Heart left ventricle (tissue), 16 donors: ENCODE data around the gene FBXO15. TPM values are rescaled to one million over a fixed set of nuclear protein-coding genes. Genes with fewer than 3 reads are reported as not detected.

Source experiments
- ATAC-seq, 4 donors: fragments of 200-7000 bp; cut with Tn5 transposase; one replicate each; pipeline ENCODE4 v1.9.1; 2020 to 2022; ENCODE audit warnings: moderate library complexity in 4 of 4, mild to moderate bottlenecking in 3 of 4, moderate number of reproducible peaks in 1 of 4
- DNase-seq, 5 donors: peaks; one replicate each; pipeline ENCODE4 v3.0.0-alpha.2; 2020
- H3K27ac ChIP-seq, 12 donors: fragments of 200-600 bp; sonication (generic) in 4 of 12; one replicate each; pipeline versions ENCODE4 v1.5.0 to v1.8.0; 2016 to 2022; ENCODE audit warnings: mild to moderate bottlenecking in 2 of 12
- H3K27me3 ChIP-seq, 9 donors: fragments of 200-600 bp; sonication (generic) in 2 of 9; one replicate each; pipeline versions ENCODE4 v1.5.1 to v1.8.0; 2016 to 2022; ENCODE audit warnings: mild to moderate bottlenecking in 3 of 9
- H3K36me3 ChIP-seq, 9 donors: fragments of 200-600 bp; sonication (generic) in 2 of 9; one replicate each; pipeline versions ENCODE4 v1.5.0 to v1.8.0; 2018 to 2022; ENCODE audit warnings: mild to moderate bottlenecking in 2 of 9
- H3K4me1 ChIP-seq, 12 donors: fragments of 200-600 bp; sonication (generic) in 4 of 12; one replicate each; pipeline versions ENCODE4 v1.5.0 to v1.8.0; 2016 to 2022; ENCODE audit warnings: mild to moderate bottlenecking in 3 of 12
- H3K4me3 ChIP-seq, 12 donors: fragments of 200-600 bp; sonication (generic) in 4 of 12; one replicate each; pipeline versions ENCODE4 v1.5.0 to v1.8.0; 2017 to 2022; ENCODE audit warnings: mild to moderate bottlenecking in 9 of 12, moderate library complexity in 4 of 12
- H3K9me3 ChIP-seq, 12 donors: fragments of 200-600 bp; sonication (generic) in 4 of 12; one replicate each; pipeline versions ENCODE4 v1.5.0 to v1.8.0; 2016 to 2022; ENCODE audit warnings: mild to moderate bottlenecking in 1 of 12
- POLR2A ChIP-seq, 2 donors: fragments of 450-650 bp; IDR thresholded peaks; one replicate each; pipeline ENCODE4 v1.6.1; 2017; ENCODE audit warnings: antibody characterized with exemption in 2 of 2, mild to moderate bottlenecking in 2 of 2, moderate library complexity in 2 of 2
- WGBS, 4 donors: extraction: QIAGEN DNeasy Blood & Tissue Kit in 2 of 4; methylation state at CpG; one replicate each; pipeline versions ENCODE4 v1.1.5 to v1.1.7; 2013 to 2018; 5-methylcytosine and 5-hydroxymethylcytosine counted together
- intact Hi-C, 10 donors: fragments of 100-400 bp; cut with DNase I; formaldehyde crosslinking; loops; one replicate each; pipeline versions ENCODE4 v1.11.1 to v1.14.2; 2022
- long read RNA-seq, 3 donors: library from polyadenylated mRNA; unstranded; transcript quantifications; one replicate each; pipeline ENCODE4 v2.0.0, GENCODE V29; 2020 to 2021
- polyA plus RNA-seq, 2 donors: library from polyadenylated mRNA; stranded (reverse); fragments of 200-250 nt; gene quantifications; one replicate each; pipeline ENCODE4 v1.2.3, GENCODE V29; 2013
- total RNA-seq, 9 donors: library from RNA; depleted of rRNA in 2 of 9; stranded (reverse); fragments of >200 nt in 2 of 9; fragmentation: NEBNext Ultra II Directional in 3 of 9; extraction: Animal tissue kit (Norgen Biotek cat#: 25700) in 3 of 9; gene quantifications; one replicate each; pipeline versions ENCODE4 v1.1.0 to v1.2.4, GENCODE V29; 2016 to 2023
- TF ChIP-seq, protein P1 (sequence below), 12 donors: fragments of 200-600 bp; sonication (generic) in 4 of 12; IDR thresholded peaks; one replicate each; pipeline versions ENCODE4 v1.5.0 to v1.8.0; 2018 to 2022; ENCODE audit warnings: antibody characterized with exemption in 12 of 12, mild to moderate bottlenecking in 5 of 12
- donor health status: ischemic (EF 13 %, LVEDD 7.1; RV severe dilation, severe dysfunction).
- donor health status: healthy with polysubstance abuse.
- donor health status: DM: no; HTN: yes; CAD: no.
- donor health status: DM: no; HTN: no; CAD: no.
- donor health status: ischemic (EF 25% LVEDD 6.9; RV normal size, moderate dysfunction).
- donor health status: ischemic (EF 25% LVEDD 5.7; RV mildly dilated, moderate dysfunction).
- donor health status: healthy.
- donor health status: DM: yes; HTN: yes; CAD: no.
- donor health status: ischemic (EF 35%, LVEDD 5.7; RV mildly dilated, moderate dysfunction).
- donor health status: nonischemic (EF 11% LVEDD 7.7; RV severe dilation, severe dysfunction).
- donor health status: DM: yes; HTN: yes; CAD: no.
- donor health status: PGD.
- donor health status: ischemic (EF 29% LVEDD 5.4; RV normal size, mild dysfunction).
- donor health status: nonischemic (EF 23%, LVEDD 6.1; RV moderate dilation, normal function).

The FBXO15 gene, protein sequence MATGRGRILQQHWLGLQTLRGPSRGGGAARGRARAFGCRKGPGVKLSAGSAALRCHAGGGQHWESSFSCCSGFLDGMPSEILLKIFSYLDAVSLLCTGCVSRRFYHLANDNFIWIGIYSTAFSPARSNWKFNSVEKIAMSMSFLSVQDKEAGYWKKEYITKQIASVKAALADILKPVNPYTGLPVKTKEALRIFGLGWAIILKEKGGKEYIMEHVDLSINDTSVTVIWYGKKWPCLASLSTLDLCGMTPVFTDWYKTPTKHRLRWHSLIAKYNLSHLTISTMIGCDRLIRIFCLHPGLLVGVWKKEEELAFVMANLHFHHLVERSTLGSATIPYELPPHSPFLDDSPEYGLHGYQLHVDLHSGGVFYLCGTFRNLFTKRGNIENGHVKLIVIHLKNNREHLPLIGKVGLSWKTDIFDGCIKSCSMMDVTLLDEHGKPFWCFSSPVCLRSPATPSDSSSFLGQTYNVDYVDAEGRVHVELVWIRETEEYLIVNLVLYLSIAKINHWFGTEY
- total RNA-seq (under 1 TPM in 6 of 9 donors, not detected in 3; 0.15 to 0.84 (median 0.47) TPM), polyA plus RNA-seq (under 1 TPM; 0.10 to 0.38 TPM)
- long read RNA-seq, donor 1, partial matches to known transcripts = 0 of 2 reads
- long read RNA-seq, donor 1, other reads (novel, unspliced or antisense) = 1 of 2 reads
- long read RNA-seq, donor 2 = 0 reads
- long read RNA-seq, donor 3 = 0 reads

DNA sequence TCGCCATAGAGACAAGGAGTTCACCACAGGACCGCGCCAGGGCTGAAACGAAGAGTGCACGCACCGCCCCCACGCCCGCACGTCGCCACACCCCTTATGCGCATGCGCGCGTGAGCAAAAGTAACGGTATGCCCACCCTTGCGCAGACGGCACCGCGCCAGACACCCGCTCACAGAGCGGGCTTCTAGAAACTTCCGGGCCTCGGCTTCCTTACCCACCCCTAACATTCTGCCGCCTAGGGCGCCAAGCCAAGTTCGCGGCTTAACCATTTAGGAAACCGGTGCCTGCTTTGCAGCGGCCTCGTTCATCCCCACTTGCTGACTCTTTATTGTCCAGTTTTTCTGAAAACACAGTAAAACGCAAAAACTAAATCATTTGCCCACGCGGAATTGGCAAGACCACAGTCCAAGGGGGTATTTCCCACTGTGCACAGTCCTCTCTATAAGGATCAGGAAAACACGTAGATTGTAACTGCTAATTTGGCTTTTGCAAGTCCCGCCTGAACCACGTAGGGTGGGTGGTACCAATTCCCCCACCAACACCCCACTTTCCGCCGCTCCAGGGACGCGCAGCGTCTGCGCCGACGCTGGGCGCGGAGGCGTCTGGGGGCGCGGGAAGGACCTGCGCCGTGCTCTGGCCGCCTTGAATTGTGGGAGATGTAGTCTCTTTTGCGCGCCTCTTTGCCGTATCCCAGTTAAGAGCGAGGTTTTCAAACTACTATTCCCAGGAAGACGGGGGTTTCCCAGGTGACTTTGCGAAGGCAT, at the start of gene FBXO15, which contains the start of gene TIMM21:
TSS of gene FBXO15 (minus strand) at position 56 of the 764 bp plus-strand sequence. CDS start at position 7, 49 bp downstream.
TSS of gene TIMM21 (plus strand) at position 745 of the 764 bp plus-strand sequence. CDS start 286 bp downstream, outside the sequence.
- Histone ChIP-seq H3K9me3 (no peaks in the 10 kb centered on the region), H3K27me3 (no peaks in the 10 kb centered on the region), H3K4me3 (peak within 1 kb of the TSS; percentile 69 to 92 (median 82)), H3K27ac (peak within 1 kb of the TSS; percentile 68 to 99 (median 95)), H3K36me3 (peaks cover 0 to 12% (median 0%) of the 10 kb centered on the region in 9 donors), H3K4me1 (peaks cover 0 to 48% (median 29%) of the 10 kb centered on the region in 12 donors)
- DNase-seq (peak; percentile 96 to 98 (median 98)), ATAC-seq (peak; percentile 96 to 97 (median 97))
- WGBS, 4 donors = 0 to 1% (median 1%) methylated on average over 42 to 58 of the region's 58 CpGs
- TF ChIP-seq, protein P1, sequence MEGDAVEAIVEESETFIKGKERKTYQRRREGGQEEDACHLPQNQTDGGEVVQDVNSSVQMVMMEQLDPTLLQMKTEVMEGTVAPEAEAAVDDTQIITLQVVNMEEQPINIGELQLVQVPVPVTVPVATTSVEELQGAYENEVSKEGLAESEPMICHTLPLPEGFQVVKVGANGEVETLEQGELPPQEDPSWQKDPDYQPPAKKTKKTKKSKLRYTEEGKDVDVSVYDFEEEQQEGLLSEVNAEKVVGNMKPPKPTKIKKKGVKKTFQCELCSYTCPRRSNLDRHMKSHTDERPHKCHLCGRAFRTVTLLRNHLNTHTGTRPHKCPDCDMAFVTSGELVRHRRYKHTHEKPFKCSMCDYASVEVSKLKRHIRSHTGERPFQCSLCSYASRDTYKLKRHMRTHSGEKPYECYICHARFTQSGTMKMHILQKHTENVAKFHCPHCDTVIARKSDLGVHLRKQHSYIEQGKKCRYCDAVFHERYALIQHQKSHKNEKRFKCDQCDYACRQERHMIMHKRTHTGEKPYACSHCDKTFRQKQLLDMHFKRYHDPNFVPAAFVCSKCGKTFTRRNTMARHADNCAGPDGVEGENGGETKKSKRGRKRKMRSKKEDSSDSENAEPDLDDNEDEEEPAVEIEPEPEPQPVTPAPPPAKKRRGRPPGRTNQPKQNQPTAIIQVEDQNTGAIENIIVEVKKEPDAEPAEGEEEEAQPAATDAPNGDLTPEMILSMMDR (IDR thresholded peaks at IDR 0.05) = no peak
- peak in 1 of 2 donors; percentile 63 for TF ChIP-seq POLR2A (IDR thresholded peaks at IDR 0.05)
- intact Hi-C loops = no loop called here

GRCh38 chr18:74196220-74197119, 48.8 kb upstream of the FBXO15 start:
- intact Hi-C loops = loop anchor here (1.0 to 10.0 kb wide), 11 partner anchors 146 to 358 kb away; partner anchors contain the start of gene CNDP2 (in 1 of the 10)
- DNase-seq (peak in 2 of 5 donors; percentile 20 to 30), ATAC-seq (peak in 3 of 4 donors; percentile 64 to 87 (median 65))
- 6 to 9% (median 6%) methylated on average over 9 of the region's 9 CpGs for WGBS, 4 donors
- TF ChIP-seq, protein P1 (IDR thresholded peaks at IDR 0.05) = peak; percentile 87 to 95 (median 90)
- no peak for TF ChIP-seq POLR2A (IDR thresholded peaks at IDR 0.05)
- Histone ChIP-seq H3K36me3 (no peaks in the 10 kb centered on the region), H3K4me3 (peak overlapping the region in 7 of 12 donors; percentile 1 to 35 (median 25)), H3K4me1 (peaks cover 0 to 12% (median 0%) of the 10 kb centered on the region in 12 donors), H3K9me3 (no peaks in the 10 kb centered on the region), H3K27me3 (peaks cover 0 to 15% (median 0%) of the 10 kb centered on the region in 9 donors), H3K27ac (no peak overlapping the region)

DNA sequence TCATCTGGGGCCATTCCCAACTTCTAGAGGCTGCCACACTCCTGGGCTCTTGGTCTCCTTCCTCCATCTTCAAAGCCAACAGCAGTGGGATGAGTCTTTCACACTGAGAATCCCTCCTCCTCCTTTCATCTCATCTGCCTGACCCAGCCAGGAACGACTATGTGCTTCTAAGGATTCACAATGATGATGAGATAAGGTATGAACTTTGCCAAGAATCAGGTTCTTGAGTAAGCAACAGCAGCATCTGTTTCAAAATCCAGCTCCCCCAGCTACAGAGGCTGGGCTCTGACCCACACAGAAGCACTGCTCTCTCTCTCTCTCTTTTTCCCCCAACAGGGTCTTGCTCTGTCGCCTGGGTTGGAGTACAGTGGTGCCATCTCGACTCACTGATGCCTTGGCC, 47.1 kb upstream of the FBXO15 start:
- WGBS, 4 donors = 48 to 64% (median 58%) methylated on average over 3 of the region's 3 CpGs
- TF ChIP-seq, protein P1 (IDR thresholded peaks at IDR 0.05) = no peak
- TF ChIP-seq POLR2A (IDR thresholded peaks at IDR 0.05) = no peak
- intact Hi-C loops = loop anchor here (5.0 to 10.0 kb wide), 8 partner anchors 148 to 360 kb away; partner anchors contain the start of gene CNDP2 (in 1 of the 10)
- peaks cover 0 to 16% (median 0%) of the 10 kb centered on the region in 9 donors for H3K27me3 ChIP-seq
- no peaks in the 10 kb centered on the region for H3K36me3 ChIP-seq
- H3K4me3 ChIP-seq = no peak overlapping the region
- DNase-seq = no peak
- ATAC-seq = no peak
- H3K27ac ChIP-seq = no peak overlapping the region
- H3K4me1 ChIP-seq = peaks cover 0 to 7% (median 0%) of the 10 kb centered on the region in 12 donors
- no peaks in the 10 kb centered on the region for H3K9me3 ChIP-seq
